HepG2 (cell line): ENCODE data around the gene TGFB2. TPM values are rescaled to one million over a fixed set of nuclear protein-coding genes. Genes with fewer than 3 reads are reported as not detected.

Experiments used
- DR1 ChIP-seq: sonication (generic); formaldehyde crosslinking; IDR thresholded peaks from 2 replicates; pipeline ENCODE4 v1.8.0; 2021; ENCODE audit warnings: mild to moderate bottlenecking, missing genetic modification reagents, inconsistent platforms
- FOXP1 ChIP-seq, 2 experiments: fragments of 450-650 bp in 1 of 2; IDR thresholded peaks; 2 replicates each; pipeline ENCODE4 v1.6.1; 2017 to 2018; ENCODE audit warnings: antibody characterized with exemption in 1 of 2
- HNF4G ChIP-seq, 2 experiments: sonication (generic) in 1 of 2; formaldehyde crosslinking in 1 of 2; IDR thresholded peaks; 2 replicates each; pipeline versions ENCODE4 v1.4.0 to v1.6.1; 2011 to 2020; ENCODE audit warnings: borderline replicate concordance in 2 of 2, low read depth in 2 of 2, mild to moderate bottlenecking in 2 of 2, low read length in 1 of 2, missing genetic modification reagents in 1 of 2, moderate library complexity in 1 of 2
- KDM6A ChIP-seq: IDR thresholded peaks from 2 replicates; pipeline ENCODE4 v1.6.1; 2016; ENCODE audit warnings: low read depth
- RARA ChIP-seq: IDR thresholded peaks from 2 replicates; pipeline ENCODE4 v1.6.1; 2016; ENCODE audit warnings: missing genetic modification reagents, missing compliant biosample characterization
- SALL1 ChIP-seq: sonication (generic); formaldehyde crosslinking; IDR thresholded peaks from 2 replicates; pipeline ENCODE4 v1.8.0; 2022; ENCODE audit warnings: mild to moderate bottlenecking, missing genetic modification reagents
- SIN3A ChIP-seq: IDR thresholded peaks from 2 replicates; pipeline ENCODE4 v1.6.1; 2011; ENCODE audit warnings: low read depth, mild to moderate bottlenecking, control low read depth, low read length, borderline replicate concordance
- SOX6 ChIP-seq, 2 experiments: fragments of 450-650 bp in 1 of 2; sonication (generic) in 1 of 2; formaldehyde crosslinking in 1 of 2; IDR thresholded peaks; 2 replicates each; pipeline versions ENCODE4 v1.4.0 to v1.6.1; 2017 to 2020; ENCODE audit warnings: antibody characterized with exemption in 1 of 2, mild to moderate bottlenecking in 1 of 2, missing genetic modification reagents in 1 of 2
- XRCC5 ChIP-seq: fragments of 200-400 bp; formaldehyde crosslinking; optimal IDR thresholded peaks from 2 replicates; pipeline ENCODE3; 2017; ENCODE audit warnings: mild to moderate bottlenecking, low read length
- ZNF746 ChIP-seq: sonication (generic); formaldehyde crosslinking; IDR thresholded peaks from 2 replicates; pipeline ENCODE4 v1.8.0; 2022; ENCODE audit warnings: mild to moderate bottlenecking, missing genetic modification reagents
- polyA plus RNA-seq, 8 experiments: library from polyadenylated mRNA; depleted of rRNA in 3 of 8; stranded (reverse) in 7 of 8; unstranded in 1 of 8; fragments of >200 nt; fragmentation: Illumina TruSeq in 4 of 8; extraction: Trizol in 4 of 8; gene quantifications; 2 replicates each; pipeline versions ENCODE4 v1.2.1 to v1.2.3, GENCODE V29; 2011 to 2016; ENCODE audit warnings: low read depth in 4 of 8, missing spikeins in 1 of 8, mixed read lengths in 1 of 8; ENCODE audit not compliant: insufficient read depth in 1 of 8
- total RNA-seq, 5 experiments: library from RNA; depleted of rRNA; stranded (reverse); fragments of >200 nt; fragmentation: Illumina TruSeq; extraction: Trizol; gene quantifications; 2 replicates each; pipeline ENCODE4 v1.2.3, GENCODE V29; 2016; ENCODE audit warnings: low read depth in 1 of 5
- TF ChIP-seq, protein P1 (sequence below): sonication (generic); formaldehyde crosslinking; IDR thresholded peaks from 2 replicates; pipeline ENCODE4 v1.4.0; 2020; ENCODE audit warnings: missing genetic modification reagents
- TF ChIP-seq, protein P2 (sequence below): sonication (generic); formaldehyde crosslinking; IDR thresholded peaks from 2 replicates; pipeline ENCODE4 v1.5.1; 2020; ENCODE audit warnings: missing genetic modification reagents, mild to moderate bottlenecking, borderline replicate concordance
- TF ChIP-seq, protein P3 (sequence below): sonication (generic); formaldehyde crosslinking; IDR thresholded peaks from 2 replicates; pipeline ENCODE4 v1.4.0; 2020; ENCODE audit warnings: mild to moderate bottlenecking, missing genetic modification reagents
- TF ChIP-seq, protein P4 (sequence below): IDR thresholded peaks from 2 replicates; pipeline ENCODE4 v1.6.1; 2016; ENCODE audit warnings: missing compliant biosample characterization, missing genetic modification reagents, borderline replicate concordance
- TF ChIP-seq, protein P5 (sequence below): sonication (generic); formaldehyde crosslinking; IDR thresholded peaks from 2 replicates; pipeline ENCODE4 v1.5.0; 2020; ENCODE audit warnings: missing genetic modification reagents

Gene TGFB2
- total and polyA plus RNA-seq, 2 of the 13 experiments (the other 11 are each of a cell fraction or from before 2014, with no cell fraction given) = 0.07 TPM; not detected in 1

DNA sequence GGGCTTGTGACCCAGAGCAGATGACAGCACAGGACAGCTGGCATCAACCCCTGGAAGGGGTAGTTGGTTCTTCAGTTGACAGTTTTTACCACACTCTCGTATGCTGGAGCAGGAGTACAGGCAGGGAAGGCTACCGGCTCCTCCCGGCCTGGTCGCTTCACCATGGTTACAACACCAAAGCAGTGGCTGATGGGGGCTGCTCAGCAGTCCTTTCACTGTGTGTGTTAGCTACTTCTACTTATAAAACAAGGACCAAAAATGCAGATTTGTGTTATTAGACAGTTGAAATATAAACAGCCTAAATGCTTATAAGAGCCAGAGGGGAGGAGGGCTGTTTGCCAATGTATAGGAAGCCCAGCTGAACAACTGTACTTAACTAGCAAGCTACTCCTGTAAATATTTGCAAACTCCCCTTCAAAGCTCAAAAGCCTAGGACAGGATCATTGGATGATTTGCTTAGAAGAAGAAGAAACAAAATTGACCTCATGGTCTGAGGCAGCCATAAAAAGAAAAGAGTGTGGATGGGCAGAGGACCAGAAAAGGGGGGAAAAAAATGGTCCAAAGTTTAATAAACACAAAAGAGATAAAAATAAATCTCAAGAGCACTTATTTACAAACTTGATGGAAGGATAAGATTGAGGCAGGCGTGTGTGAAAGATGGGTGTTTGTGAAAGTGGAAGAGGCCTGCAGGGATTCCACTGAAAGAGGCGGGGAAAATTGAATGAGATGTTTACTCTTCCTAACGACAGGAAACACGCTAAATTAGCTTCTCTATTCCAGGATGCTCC, 57.1 kb downstream of the TGFB2 start (continued):
- TF ChIP-seq, protein P1, sequence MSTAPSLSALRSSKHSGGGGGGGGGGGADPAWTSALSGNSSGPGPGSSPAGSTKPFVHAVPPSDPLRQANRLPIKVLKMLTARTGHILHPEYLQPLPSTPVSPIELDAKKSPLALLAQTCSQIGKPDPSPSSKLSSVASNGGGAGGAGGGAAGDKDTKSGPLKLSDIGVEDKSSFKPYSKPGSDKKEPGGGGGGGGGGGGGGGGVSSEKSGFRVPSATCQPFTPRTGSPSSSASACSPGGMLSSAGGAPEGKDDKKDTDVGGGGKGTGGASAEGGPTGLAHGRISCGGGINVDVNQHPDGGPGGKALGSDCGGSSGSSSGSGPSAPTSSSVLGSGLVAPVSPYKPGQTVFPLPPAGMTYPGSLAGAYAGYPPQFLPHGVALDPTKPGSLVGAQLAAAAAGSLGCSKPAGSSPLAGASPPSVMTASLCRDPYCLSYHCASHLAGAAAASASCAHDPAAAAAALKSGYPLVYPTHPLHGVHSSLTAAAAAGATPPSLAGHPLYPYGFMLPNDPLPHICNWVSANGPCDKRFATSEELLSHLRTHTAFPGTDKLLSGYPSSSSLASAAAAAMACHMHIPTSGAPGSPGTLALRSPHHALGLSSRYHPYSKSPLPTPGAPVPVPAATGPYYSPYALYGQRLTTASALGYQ (CRISPR knock-in tag) = peak; percentile 67; the same call in 1 of the 2 replicates
- peak; percentile 57; the same call in 1 of the 2 replicates for TF ChIP-seq RARA (CRISPR knock-in tag)
- no peak for TF ChIP-seq SIN3A
- no peak for TF ChIP-seq FOXP1 (IDR thresholded peaks at IDR 0.05)
- peak; percentile 50; the same call in 1 of the 2 replicates for TF ChIP-seq FOXP1 (CRISPR knock-in tag; IDR thresholded peaks at IDR 0.05)
- TF ChIP-seq ZNF746 (CRISPR knock-in tag) = peak; percentile 51; the same call in 1 of the 2 replicates
- TF ChIP-seq SALL1 (CRISPR knock-in tag) = 0 out of 2 replicates have a peak, but pooled peaks have one; percentile 2
- TF ChIP-seq, protein P2, sequence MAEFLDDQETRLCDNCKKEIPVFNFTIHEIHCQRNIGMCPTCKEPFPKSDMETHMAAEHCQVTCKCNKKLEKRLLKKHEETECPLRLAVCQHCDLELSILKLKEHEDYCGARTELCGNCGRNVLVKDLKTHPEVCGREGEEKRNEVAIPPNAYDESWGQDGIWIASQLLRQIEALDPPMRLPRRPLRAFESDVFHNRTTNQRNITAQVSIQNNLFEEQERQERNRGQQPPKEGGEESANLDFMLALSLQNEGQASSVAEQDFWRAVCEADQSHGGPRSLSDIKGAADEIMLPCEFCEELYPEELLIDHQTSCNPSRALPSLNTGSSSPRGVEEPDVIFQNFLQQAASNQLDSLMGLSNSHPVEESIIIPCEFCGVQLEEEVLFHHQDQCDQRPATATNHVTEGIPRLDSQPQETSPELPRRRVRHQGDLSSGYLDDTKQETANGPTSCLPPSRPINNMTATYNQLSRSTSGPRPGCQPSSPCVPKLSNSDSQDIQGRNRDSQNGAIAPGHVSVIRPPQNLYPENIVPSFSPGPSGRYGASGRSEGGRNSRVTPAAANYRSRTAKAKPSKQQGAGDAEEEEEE (CRISPR knock-in tag) = no peak
- TF ChIP-seq, protein P3, sequence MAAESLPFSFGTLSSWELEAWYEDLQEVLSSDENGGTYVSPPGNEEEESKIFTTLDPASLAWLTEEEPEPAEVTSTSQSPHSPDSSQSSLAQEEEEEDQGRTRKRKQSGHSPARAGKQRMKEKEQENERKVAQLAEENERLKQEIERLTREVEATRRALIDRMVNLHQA (CRISPR knock-in tag) = no peak
- TF ChIP-seq SOX6 (IDR thresholded peaks at IDR 0.05) = no peak
- TF ChIP-seq SOX6 (CRISPR knock-in tag; IDR thresholded peaks at IDR 0.05) = peak; percentile 92
- TF ChIP-seq DR1 (CRISPR knock-in tag) = no peak
- 0 out of 2 replicates have a peak, but pooled peaks have one; percentile 34 for TF ChIP-seq KDM6A
- TF ChIP-seq XRCC5 = peak; percentile 16
- TF ChIP-seq HNF4G (IDR thresholded peaks at IDR 0.05; ENCODE audit: borderline replicate concordance, low read depth, low read length) = 0 out of 2 replicates have a peak, but pooled peaks have one; percentile 19
- TF ChIP-seq HNF4G (CRISPR knock-in tag; IDR thresholded peaks at IDR 0.05; ENCODE audit: borderline replicate concordance, low read depth) = no peak
- TF ChIP-seq, protein P4, sequence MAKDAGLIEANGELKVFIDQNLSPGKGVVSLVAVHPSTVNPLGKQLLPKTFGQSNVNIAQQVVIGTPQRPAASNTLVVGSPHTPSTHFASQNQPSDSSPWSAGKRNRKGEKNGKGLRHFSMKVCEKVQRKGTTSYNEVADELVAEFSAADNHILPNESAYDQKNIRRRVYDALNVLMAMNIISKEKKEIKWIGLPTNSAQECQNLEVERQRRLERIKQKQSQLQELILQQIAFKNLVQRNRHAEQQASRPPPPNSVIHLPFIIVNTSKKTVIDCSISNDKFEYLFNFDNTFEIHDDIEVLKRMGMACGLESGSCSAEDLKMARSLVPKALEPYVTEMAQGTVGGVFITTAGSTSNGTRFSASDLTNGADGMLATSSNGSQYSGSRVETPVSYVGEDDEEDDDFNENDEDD (CRISPR knock-in tag) = no peak
- TF ChIP-seq, protein P5, sequence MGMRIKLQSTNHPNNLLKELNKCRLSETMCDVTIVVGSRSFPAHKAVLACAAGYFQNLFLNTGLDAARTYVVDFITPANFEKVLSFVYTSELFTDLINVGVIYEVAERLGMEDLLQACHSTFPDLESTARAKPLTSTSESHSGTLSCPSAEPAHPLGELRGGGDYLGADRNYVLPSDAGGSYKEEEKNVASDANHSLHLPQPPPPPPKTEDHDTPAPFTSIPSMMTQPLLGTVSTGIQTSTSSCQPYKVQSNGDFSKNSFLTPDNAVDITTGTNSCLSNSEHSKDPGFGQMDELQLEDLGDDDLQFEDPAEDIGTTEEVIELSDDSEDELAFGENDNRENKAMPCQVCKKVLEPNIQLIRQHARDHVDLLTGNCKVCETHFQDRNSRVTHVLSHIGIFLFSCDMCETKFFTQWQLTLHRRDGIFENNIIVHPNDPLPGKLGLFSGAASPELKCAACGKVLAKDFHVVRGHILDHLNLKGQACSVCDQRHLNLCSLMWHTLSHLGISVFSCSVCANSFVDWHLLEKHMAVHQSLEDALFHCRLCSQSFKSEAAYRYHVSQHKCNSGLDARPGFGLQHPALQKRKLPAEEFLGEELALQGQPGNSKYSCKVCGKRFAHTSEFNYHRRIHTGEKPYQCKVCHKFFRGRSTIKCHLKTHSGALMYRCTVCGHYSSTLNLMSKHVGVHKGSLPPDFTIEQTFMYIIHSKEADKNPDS (CRISPR knock-in tag) = no peak
